ENCODE measurements around the gene PPP1R13B.
"Not testable (repeated sequence)": the region's sequence is repeated elsewhere in the genome, so short reads cannot be mapped to it uniquely, and the experiment has no call there.

Gene PPP1R13B

GRCh38 chr14:103861413-103862392, 14.3 kb upstream of the PPP1R13B start:
- DNase-seq (ENCODE audit: low spot score) = no peak

DNA sequence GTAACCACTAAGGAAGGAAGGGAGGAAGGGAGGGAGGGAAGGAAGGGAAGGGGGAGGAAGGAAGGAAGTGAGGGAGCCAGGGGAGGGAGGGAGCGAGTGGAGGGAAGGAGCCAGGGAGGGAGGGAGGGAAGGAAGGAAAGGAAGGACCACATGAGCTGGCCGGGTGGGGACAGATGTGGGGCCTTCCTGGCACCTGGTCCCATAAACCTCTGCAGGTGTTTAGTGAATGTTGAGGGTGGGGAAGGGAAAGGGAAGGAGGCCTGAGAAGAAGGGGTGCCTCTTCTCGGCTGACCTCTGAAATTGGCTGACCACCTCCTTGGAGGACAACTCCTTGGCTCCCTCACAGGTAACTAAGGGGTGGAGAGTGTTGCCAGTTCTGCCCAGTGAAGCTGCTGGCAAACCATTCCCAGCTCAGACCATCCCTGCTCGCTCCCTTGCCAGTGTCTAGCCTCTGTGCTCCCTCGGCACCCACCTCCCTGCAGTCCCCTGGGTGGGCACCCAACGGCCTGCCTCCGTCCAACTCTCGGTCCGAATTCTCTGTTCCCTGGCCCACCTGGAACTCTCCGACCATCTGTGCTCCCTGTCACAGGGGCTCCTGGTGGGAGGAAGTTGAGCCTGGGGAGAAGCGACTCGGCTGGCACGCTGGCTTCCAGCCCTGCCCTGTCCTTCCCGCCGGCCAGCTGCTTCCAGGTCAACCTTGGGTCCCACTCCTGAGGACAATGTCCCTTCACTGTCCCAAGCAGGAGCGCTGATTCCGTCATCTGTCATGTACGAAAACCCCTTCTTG, 12.2 kb upstream of the PPP1R13B start:
- no peak for DNase-seq (ENCODE audit: low spot score)

DNA sequence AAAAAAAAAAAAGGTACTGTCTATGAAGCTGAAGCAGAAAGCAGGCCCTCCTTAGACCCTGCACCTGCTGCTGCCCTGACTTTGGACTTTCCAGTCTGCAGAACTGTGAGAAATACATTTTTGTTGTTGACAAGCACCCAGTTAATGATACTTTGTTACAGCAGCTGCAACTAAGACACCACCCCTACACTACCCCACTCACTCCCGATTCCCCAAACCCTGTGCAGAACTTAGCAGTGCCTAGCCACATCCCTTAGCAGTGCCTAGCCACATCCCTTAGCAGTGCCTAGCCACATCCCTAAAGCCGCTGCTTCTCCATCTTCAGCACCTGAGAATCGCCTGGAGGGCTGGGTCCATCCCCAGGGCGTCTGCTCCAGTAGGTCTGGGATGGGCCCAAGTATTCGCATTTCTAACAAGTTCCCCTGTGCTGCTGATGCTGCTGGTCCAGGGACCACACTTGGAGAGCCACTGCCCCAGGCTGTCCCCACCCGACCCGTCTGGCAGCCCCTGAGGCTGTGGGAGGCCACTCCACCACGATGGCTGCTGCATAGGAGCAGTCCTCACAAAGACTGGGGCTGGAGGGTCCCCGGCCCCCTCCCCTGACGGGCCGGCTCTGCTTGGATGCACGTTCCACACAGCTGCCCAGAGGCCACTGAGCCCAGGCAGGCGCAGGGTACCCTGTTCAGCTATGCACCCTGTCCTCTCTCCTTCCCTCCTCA, 10.8 kb upstream of the PPP1R13B start:
- no peak for DNase-seq (ENCODE audit: low spot score)

- DNase-seq (ENCODE audit: low spot score) = no peak
Measured at GRCh38 chr14:103857256-103857655, 9.9 kb upstream of the PPP1R13B start.

GRCh38 chr14:103856607-103857006, 9.2 kb upstream of the PPP1R13B start:
- DNase-seq (ENCODE audit: low spot score) = no peak

DNA sequence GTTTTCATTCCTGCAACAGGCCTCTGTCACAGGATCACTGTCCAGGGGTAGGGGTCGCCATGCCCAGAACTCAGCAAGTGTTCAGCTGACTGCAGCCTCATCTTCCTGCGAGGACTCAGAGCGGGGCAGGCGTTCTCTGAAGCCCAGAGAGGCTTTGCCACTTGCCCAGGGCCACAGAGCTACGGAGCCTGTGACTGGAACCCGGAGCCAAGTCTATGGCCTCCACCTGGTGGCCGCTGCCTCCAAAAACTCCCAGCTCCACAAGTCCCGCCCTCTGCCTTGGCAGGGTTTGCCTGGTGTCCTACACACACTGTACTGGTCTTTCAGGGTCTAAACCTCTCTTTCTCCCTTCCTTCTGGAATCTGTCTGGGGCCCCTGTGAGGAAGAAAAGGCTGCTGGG, 8.7 kb upstream of the PPP1R13B start:
- DNase-seq (ENCODE audit: low spot score) = no peak

DNA sequence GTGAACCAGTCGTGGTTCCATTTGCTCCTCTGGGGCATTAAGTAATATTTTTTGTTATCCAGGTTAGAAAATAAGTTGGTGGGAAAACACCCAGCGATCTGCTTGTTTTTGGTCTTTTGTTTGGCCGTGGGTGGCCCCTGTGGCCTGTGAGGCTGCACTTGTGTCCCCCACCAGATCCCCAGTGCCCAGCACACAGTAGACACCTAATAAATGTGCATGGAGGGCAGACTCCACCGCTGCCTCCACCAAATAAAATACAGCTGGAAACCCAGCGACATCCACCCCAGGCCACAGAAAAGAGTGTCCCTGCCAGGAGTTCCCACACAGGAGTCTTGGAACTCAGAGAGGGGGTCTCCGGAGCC, 8.3 kb upstream of the PPP1R13B start:
- no peak for DNase-seq (ENCODE audit: low spot score)

DNA sequence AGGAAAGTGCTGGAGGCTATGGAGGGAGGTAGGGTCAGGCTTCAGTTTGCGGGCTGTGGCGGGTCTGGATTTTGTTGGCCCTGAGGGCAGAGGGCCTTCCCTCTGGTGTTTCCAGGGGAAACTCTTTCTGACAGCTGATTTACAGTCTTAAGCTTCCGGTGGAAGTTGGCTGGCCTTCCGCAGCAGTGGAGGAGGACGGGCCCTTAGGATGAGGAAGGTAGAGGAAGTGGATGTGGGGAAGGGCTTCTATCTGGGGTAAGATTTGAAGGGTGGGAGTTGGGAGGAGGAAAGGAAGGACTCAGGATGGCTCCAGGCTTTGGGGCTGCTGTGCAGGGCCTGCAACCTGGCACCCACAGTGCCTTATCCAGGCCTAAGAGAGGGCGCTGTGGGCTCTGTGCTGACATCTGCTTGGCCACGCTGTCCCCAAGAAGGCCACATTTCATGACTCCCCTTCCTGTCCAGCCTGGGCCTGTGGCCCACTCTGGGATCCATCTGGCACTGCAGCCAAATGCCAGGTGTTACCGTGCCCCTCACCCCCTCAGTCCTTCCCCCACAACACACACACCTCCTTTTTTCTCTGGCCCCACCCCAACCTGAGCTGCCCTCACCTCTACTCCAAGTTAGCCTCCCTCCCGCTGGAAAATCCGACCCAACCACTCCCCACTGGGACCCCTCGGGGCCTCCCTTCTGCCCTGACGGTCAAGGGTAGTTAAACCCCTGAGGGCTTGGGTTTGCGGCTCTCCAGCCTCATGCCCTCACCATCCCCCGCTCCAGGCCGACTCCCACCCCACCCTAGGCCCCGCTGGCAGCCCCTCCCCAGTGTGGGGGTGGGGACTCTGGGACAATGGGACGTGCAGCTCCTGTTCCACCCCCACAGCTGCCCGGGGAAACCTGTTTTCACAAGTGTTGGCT, 7.7 kb upstream of the PPP1R13B start:
- DNase-seq (ENCODE audit: low spot score) = no peak

- DNase-seq (ENCODE audit: low spot score) = peak; percentile 68
Measured at GRCh38 chr14:103854017-103854808, 6.8 kb upstream of the PPP1R13B start.

GRCh38 chr14:103849151-103849886, 1.9 kb upstream of the PPP1R13B start:
- no peak for DNase-seq (ENCODE audit: low spot score)

GRCh38 chr14:103848175-103849077, 1.1 kb upstream of the PPP1R13B start:
- DNase-seq (ENCODE audit: low spot score) = no peak

DNA sequence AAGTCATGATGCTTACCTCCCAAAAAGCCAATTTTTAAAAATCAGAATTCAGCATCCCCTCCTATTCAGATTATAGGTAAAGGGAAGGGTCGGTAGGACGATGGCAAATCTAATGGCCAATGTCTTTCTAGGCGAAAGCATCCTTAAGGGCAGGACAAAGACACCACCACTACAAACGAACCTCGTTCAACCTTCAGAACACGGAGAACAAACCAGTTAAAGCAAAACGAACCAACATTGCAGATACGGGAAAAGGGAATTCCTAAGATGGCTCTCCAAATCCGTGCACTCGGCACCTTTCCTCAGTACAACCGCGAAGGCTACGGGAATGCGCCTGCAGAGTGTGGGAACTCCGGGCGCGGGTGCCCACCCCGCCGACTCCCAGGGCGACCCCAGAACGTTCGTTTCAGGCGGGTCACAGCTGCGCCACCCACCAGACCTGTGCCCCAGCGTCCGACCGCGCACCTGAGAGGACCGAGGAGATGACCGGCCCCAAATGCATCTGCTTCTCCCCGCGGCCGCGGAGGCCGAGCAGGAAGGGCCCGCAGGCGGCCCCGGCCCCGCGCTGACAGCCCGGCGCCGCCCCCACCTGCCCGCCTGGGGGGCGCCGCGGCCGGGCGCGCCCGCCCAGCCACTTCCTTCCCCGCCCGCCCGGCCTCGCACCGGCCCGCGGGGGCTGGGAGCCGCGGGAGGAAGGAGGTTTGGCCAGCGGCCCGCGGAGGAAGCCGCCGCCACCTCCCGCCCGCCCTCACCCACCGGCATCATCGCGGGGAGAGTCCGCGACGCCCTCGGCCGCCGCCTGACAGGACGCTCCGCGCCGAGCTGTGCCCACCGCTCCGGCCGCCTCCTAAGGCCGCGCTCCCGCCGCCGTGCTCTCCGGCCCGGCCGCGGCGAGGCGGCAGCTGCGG, 578 bp downstream of the PPP1R13B start:
- DNase-seq (ENCODE audit: low spot score) = peak; percentile 52

- DNase-seq (ENCODE audit: low spot score) = no peak
Measured at GRCh38 chr14:103846097-103846496, 1.3 kb downstream of the PPP1R13B start.

DNA sequence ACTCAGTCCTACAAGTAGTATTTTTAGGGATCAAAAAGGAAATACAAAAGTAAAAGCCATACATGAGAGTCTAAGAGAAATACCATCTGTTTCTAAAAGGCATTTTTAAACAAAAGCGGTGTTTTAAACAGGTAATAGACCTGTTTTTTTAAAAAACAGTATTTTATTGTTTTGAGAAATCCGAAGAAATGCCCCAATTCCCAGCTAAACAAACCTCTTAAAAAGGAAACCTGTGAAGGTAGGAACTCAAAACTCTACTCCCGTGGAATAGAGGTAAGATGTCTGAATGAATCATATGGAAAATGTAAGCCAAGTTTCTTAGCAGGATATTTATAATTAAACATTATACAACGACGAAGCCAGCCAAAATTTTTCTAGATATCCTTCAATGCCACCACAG, 2.0 kb downstream of the PPP1R13B start:
- DNase-seq (ENCODE audit: low spot score) = no peak

DNA sequence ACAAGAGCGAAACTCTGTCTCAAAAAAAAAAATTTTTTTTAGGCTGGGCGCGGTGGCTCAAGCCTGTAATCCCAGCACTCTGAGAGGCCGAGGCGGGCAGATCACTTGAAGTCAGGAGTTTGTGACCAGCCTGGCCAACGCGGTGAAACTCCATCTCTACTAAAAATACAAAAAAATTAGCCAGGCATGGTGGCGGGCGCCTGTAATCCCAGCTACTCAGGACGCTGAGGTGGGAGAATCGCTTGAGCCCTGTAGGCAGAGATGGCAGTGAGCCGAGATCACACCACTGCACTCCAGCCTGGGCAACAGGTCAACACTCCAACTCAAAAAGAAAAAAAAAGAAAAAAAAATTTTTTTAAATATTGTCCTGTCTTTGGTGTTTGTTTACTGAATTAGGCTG, 6.1 kb downstream of the PPP1R13B start:
- not testable (repeated sequence) for DNase-seq (ENCODE audit: low spot score)

DNA sequence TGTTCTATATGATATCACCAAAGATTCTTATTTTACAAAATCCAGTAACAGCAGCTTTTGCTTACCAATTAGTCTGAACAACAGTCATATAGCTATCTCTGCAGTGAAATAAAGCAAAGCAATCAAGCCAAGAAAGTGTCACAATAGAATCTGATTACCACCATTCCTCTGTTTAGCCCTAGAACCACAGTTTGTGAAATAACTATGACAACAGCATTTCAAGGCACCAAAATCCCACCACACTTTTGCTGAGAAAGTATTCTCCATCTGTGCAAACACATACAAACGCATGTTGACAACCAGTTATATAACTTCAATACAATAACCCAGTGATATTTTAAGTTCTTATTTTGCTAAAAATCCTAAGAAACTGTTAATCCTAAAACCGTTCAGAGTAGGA, 7.4 kb downstream of the PPP1R13B start:
- DNase-seq (ENCODE audit: low spot score) = no peak

- DNase-seq (ENCODE audit: low spot score) = no peak
Measured at GRCh38 chr14:103839579-103839978, 7.8 kb downstream of the PPP1R13B start.

DNA sequence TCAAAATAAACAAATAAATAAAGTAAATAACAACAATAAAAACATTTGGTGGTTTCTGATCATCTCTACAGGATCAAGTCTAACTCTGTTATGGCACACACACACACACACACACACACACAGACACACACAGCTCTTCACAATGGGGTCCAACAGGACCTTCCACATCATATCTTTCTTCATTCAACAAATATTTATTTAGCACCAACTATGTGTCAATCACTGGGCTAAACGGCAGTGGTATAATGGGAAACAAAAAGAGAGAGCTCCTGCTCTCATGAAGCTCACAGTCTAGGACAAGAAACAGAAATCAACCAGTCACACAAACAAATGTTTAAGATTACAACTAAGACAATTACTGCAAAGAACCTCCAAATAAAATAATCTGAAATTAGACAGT, 9.3 kb downstream of the PPP1R13B start:
- no peak for DNase-seq (ENCODE audit: low spot score)
